B cell (primary cell): ENCODE results near the gene ICAM5. TPM values are rescaled to one million over a fixed set of nuclear protein-coding genes. Genes with fewer than 3 reads are reported as not detected.

Experiments
- ATAC-seq: fragments of 200-7000 bp; cut with Tn5 transposase; one replicate; pipeline ENCODE4 v1.10.0; 2021; ENCODE audit warnings: low read depth, mild to moderate bottlenecking, moderate number of reproducible peaks, moderate library complexity
- CTCF ChIA-PET: fragments of 350-600 bp; sonication (Branson Sonifier 250); formaldehyde crosslinking; loops from one replicate; lab custom pipeline; 2021; ENCODE audit warnings: antibody characterized with exemption, inconsistent platforms; lab: Charles Lee
- POLR2A ChIA-PET: fragments of 350-600 bp; sonication (Branson Sonifier 250); formaldehyde crosslinking; loops from one replicate; lab custom pipeline; 2021; ENCODE audit warnings: antibody characterized with exemption; lab: Charles Lee
- DNase-seq: peaks from one replicate; pipeline ENCODE4 v3.0.0; 2013
- H2AFZ ChIP-seq: 2 replicates; pipeline ENCODE4 v1.6.1; 2012; ENCODE audit warnings: mild to moderate bottlenecking, low read depth, low read length; ENCODE audit not compliant: insufficient read depth, poor library complexity, severe bottlenecking
- H3K27ac ChIP-seq, 2 donors: 1 replicate in 1 of 2; 2 replicates in 1 of 2; pipeline ENCODE4 v1.5.1; 2012 to 2013; ENCODE audit warnings: low read length in 2 of 2, mild to moderate bottlenecking in 2 of 2, moderate library complexity in 1 of 2
- H3K27me3 ChIP-seq, 4 experiments: fragments of 200-600 bp in 1 of 4; sonication (generic) in 1 of 4; replicated peaks in 1 of 4; 1 replicate in 2 of 4; 2 replicates in 2 of 4; pipeline versions ENCODE4 v1.6.1 to v1.7.0; 2013 to 2016; ENCODE audit warnings: low read length in 3 of 4, mild to moderate bottlenecking in 2 of 4, mixed read lengths in 1 of 4, moderate library complexity in 1 of 4; ENCODE audit not compliant: insufficient read depth in 4 of 4, control insufficient read depth in 3 of 4; ENCODE audit errors: control extremely low read depth in 1 of 4
- H3K36me3 ChIP-seq, 2 experiments: replicated peaks in 1 of 2; 1 replicate in 1 of 2; 2 replicates in 1 of 2; pipeline versions ENCODE4 v1.6.1 to v1.7.1; 2013; ENCODE audit warnings: low read length in 1 of 2; ENCODE audit not compliant: insufficient read depth in 2 of 2, control insufficient read depth in 1 of 2; ENCODE audit errors: control extremely low read depth in 1 of 2, extremely low read depth in 1 of 2
- H3K4me1 ChIP-seq, 2 donors: fragments of 200-600 bp in 1 of 2; sonication (generic) in 1 of 2; 1 replicate in 1 of 2; 2 replicates in 1 of 2; pipeline versions ENCODE4 v1.5.1 to v1.6.1; 2013 to 2017; ENCODE audit warnings: low read length in 2 of 2; ENCODE audit not compliant: control insufficient read depth in 2 of 2, insufficient read depth in 2 of 2
- H3K4me2 ChIP-seq: replicated peaks from 2 replicates; pipeline ENCODE3; 2012; ENCODE audit warnings: mild to moderate bottlenecking, low read depth, low read length; ENCODE audit not compliant: poor library complexity, severe bottlenecking
- H3K4me3 ChIP-seq, 5 experiments: fragments of 200-600 bp in 1 of 5; sonication (generic) in 1 of 5; 1 replicate in 3 of 5; 2 replicates in 2 of 5; pipeline versions ENCODE4 v1.5.1 to v1.7.0; 2011 to 2016; ENCODE audit warnings: low read length in 4 of 5, mild to moderate bottlenecking in 4 of 5, low read depth in 2 of 5, control low read depth in 1 of 5, moderate library complexity in 1 of 5; ENCODE audit not compliant: insufficient read depth in 1 of 5; ENCODE audit errors: control extremely low read depth in 1 of 5, extremely low read depth in 1 of 5
- H3K79me2 ChIP-seq: fragments of 200-600 bp; sonication (generic); one replicate; pipeline ENCODE4 v1.6.0; 2016; ENCODE audit warnings: low read length; ENCODE audit not compliant: control insufficient read depth, insufficient read depth
- H3K9ac ChIP-seq: fragments of 200-600 bp; sonication (generic); 2 replicates; pipeline ENCODE4 v1.6.1; 2017; ENCODE audit warnings: mild to moderate bottlenecking, low read length, moderate library complexity
- H3K9me3 ChIP-seq, 3 donors: one replicate each; pipeline versions ENCODE4 v1.6.1 to v1.7.1; 2013; ENCODE audit warnings: low read length in 2 of 3; ENCODE audit not compliant: control insufficient read depth in 2 of 3, insufficient read depth in 1 of 3; ENCODE audit errors: control extremely low read depth in 1 of 3
- H4K20me1 ChIP-seq: 2 replicates; pipeline ENCODE4 v1.6.0; 2012; ENCODE audit warnings: mild to moderate bottlenecking, low read length; ENCODE audit not compliant: insufficient read depth, control insufficient read depth, poor library complexity, severe bottlenecking
- H3K27ac Mint-ChIP-seq: one replicate; pipeline ENCODE4 v1.8.0; 2021; ENCODE audit warnings: mixed read lengths
- H3K27me3 Mint-ChIP-seq: one replicate; pipeline ENCODE4 v1.8.0; 2021; ENCODE audit warnings: mixed read lengths
- H3K4me1 Mint-ChIP-seq: one replicate; pipeline ENCODE4 v1.8.0; 2021; ENCODE audit warnings: mixed read lengths
- H3K4me3 Mint-ChIP-seq: one replicate; pipeline ENCODE4 v1.8.0; 2021; ENCODE audit warnings: mixed read lengths
- H3K9me3 Mint-ChIP-seq: one replicate; pipeline ENCODE4 v1.8.0; 2022; ENCODE audit warnings: mixed read lengths; ENCODE audit not compliant: insufficient read depth
- CTCF ChIP-seq: fragments of 200-600 bp; IDR thresholded peaks from one replicate; pipeline ENCODE4 v1.8.0; 2022; ENCODE audit warnings: antibody characterized with exemption, mild to moderate bottlenecking
- EZH2 ChIP-seq: IDR thresholded peaks from 2 replicates; pipeline ENCODE4 v1.6.1; 2012; ENCODE audit warnings: borderline replicate concordance, low read depth, mild to moderate bottlenecking, moderate library complexity, low read length; ENCODE audit not compliant: insufficient read depth, poor library complexity, severe bottlenecking
- WGBS: methylation state at CpG from one replicate; pipeline ENCODE4 v1.1.5; 2013; ENCODE audit warnings: missing lambda C conversion rate; ENCODE audit not compliant: insufficient coverage; 5-methylcytosine and 5-hydroxymethylcytosine counted together
- intact Hi-C: fragments of 100-400 bp; cut with micrococcal nuclease; formaldehyde crosslinking; loops from one replicate; pipeline ENCODE4 v1.10.0; 2022
- polyA plus RNA-seq: library from polyadenylated mRNA; depleted of rRNA; stranded (reverse); fragments of >200 nt; gene quantifications from 2 replicates; pipeline ENCODE4 v1.2.3, GENCODE V29; 2012
- total RNA-seq, 2 donors: library from RNA; stranded (reverse); fragments of 120-200 nt in 1 of 2; gene quantifications; 1 replicate in 1 of 2; 2 replicates in 1 of 2; pipeline versions ENCODE4 v1.2.3 to v1.2.4, GENCODE V29; 2013 to 2022

Gene ICAM5
- total and polyA plus RNA-seq, 2 donors (not counting 1 experiment from before 2014, with no cell fraction given) = 0.54 TPM; not detected in 1

- no peaks in the 10 kb centered on the region for H4K20me1 ChIP-seq
- ChIA-PET CTCF (interaction anchor here (0.7 to 9.0 kb wide), 2 partner anchors 8 to 16 kb away, joined by 3 to 236 read pairs; partner anchors contain the start of gene S1PR2), POLR2A (interaction anchor here (0.5 kb wide), 1 partner anchor 10 kb away, joined by 4 read pairs; no protein-coding TSS in a partner anchor)
- no peak overlapping the region for H3K4me3 Mint-ChIP-seq
- no peaks in the 10 kb centered on the region for H3K27me3 ChIP-seq
- H3K27me3 Mint-ChIP-seq = no peaks in the 10 kb centered on the region
- H3K27ac ChIP-seq = no peak overlapping the region
- H3K4me1 Mint-ChIP-seq = peaks cover 20% of the 10 kb centered on the region
- no peaks in the 10 kb centered on the region for H3K36me3 ChIP-seq
- no peak overlapping the region for H3K4me2 ChIP-seq
- no peaks in the 10 kb centered on the region for H3K79me2 ChIP-seq
- intact Hi-C loops = no loop called here
- H3K4me1 ChIP-seq = peaks cover 3 to 18% of the 10 kb centered on the region in 2 donors
- no peak overlapping the region for H2AFZ ChIP-seq
- H3K9me3 Mint-ChIP-seq = no peaks in the 10 kb centered on the region
- WGBS = 87% methylated on average over 4 of the region's 6 CpGs
- H3K4me3 ChIP-seq = no peak overlapping the region
- H3K9me3 ChIP-seq = no peaks in the 10 kb centered on the region
- ATAC-seq (no peak), DNase-seq (no peak)
- no peak for TF ChIP-seq CTCF
- TF ChIP-seq EZH2 = no peak
- H3K27ac Mint-ChIP-seq = no peak overlapping the region
- no peak overlapping the region for H3K9ac ChIP-seq
Measured at GRCh38 chr19:10246511-10246910, 43.2 kb upstream of the ICAM5 start.
